CD4-positive, CD25-positive, alpha-beta regulatory T cell (primary cell): ENCODE results near the gene ERC1. TPM values are rescaled to one million over a fixed set of nuclear protein-coding genes. Genes with fewer than 3 reads are reported as not detected.

ENCODE experiments used
- ATAC-seq, 2 donors: fragments of 150-1000 bp; cut with Tn5 transposase; one replicate each; pipeline ENCODE4 v1.10.0; 2021; ENCODE audit warnings: low read depth in 2 of 2, moderate number of reproducible peaks in 2 of 2, moderate library complexity in 1 of 2
- DNase-seq, 3 donors: peaks; one replicate each; pipeline versions ENCODE4 v3.0.0 to v3.0.0-alpha.2; 2012 to 2022; ENCODE audit warnings: mixed read lengths in 1 of 3
- H3K27ac ChIP-seq: one replicate; pipeline ENCODE4 v1.7.0; 2013; ENCODE audit warnings: mild to moderate bottlenecking, low read length; ENCODE audit not compliant: insufficient read depth, poor library complexity, severe bottlenecking
- H3K27me3 ChIP-seq: one replicate; pipeline ENCODE4 v1.7.0; 2013; ENCODE audit warnings: low read length; ENCODE audit not compliant: control insufficient read depth, insufficient read depth
- H3K36me3 ChIP-seq: one replicate; pipeline ENCODE4 v1.7.0; 2013; ENCODE audit warnings: mild to moderate bottlenecking, low read length, moderate library complexity; ENCODE audit not compliant: control insufficient read depth, insufficient read depth
- H3K4me1 ChIP-seq: 2 replicates; pipeline ENCODE4 v1.7.0; 2013; ENCODE audit warnings: mild to moderate bottlenecking, low read length; ENCODE audit not compliant: insufficient read depth, control insufficient read depth, poor library complexity, severe bottlenecking
- H3K4me3 ChIP-seq: one replicate; pipeline ENCODE4 v1.7.0; 2013; ENCODE audit warnings: low read depth, mild to moderate bottlenecking, low read length, moderate library complexity
- H3K9me3 ChIP-seq, 2 experiments: 1 replicate in 1 of 2; 2 replicates in 1 of 2; pipeline ENCODE4 v1.7.0; 2013; ENCODE audit warnings: low read length in 2 of 2, mild to moderate bottlenecking in 1 of 2, moderate library complexity in 1 of 2; ENCODE audit not compliant: control insufficient read depth in 2 of 2
- H3K27ac Mint-ChIP-seq, 3 donors: one replicate each; pipeline ENCODE4 v1.8.0; 2020 to 2022; ENCODE audit warnings: mild to moderate bottlenecking in 3 of 3, mixed read lengths in 3 of 3, moderate library complexity in 2 of 3
- H3K27me3 Mint-ChIP-seq: one replicate; pipeline ENCODE4 v1.8.0; 2022; ENCODE audit warnings: mild to moderate bottlenecking, mixed read lengths
- H3K36me3 Mint-ChIP-seq: one replicate; pipeline ENCODE4 v1.8.0; 2020; ENCODE audit warnings: mixed read lengths
- H3K4me1 Mint-ChIP-seq, 4 donors: one replicate each; pipeline ENCODE4 v1.8.0; 2020 to 2022; ENCODE audit warnings: mixed read lengths in 4 of 4, mild to moderate bottlenecking in 1 of 4
- H3K4me3 Mint-ChIP-seq, 4 donors: one replicate each; pipeline ENCODE4 v1.8.0; 2020 to 2022; ENCODE audit warnings: mild to moderate bottlenecking in 4 of 4, mixed read lengths in 4 of 4, moderate library complexity in 3 of 4
- H3K9me3 Mint-ChIP-seq, 7 donors: one replicate each; pipeline ENCODE4 v1.8.0; 2020 to 2022; ENCODE audit warnings: mixed read lengths in 7 of 7, mild to moderate bottlenecking in 3 of 7, moderate library complexity in 2 of 7
- polyA plus RNA-seq, 4 donors: library from polyadenylated mRNA; unstranded; fragments of 300-500 nt; fragmentation: Illumina TruSeq; gene quantifications; one replicate each; pipeline ENCODE4 v1.2.3, GENCODE V29; 2021
- total RNA-seq: library from RNA; stranded (reverse); gene quantifications from one replicate; pipeline ENCODE4 v1.2.3, GENCODE V29; 2022

ERC1 gene
- total and polyA plus RNA-seq, 5 donors from 2014 or later: 5.7 to 46.5 (median 7.6) TPM

DNA sequence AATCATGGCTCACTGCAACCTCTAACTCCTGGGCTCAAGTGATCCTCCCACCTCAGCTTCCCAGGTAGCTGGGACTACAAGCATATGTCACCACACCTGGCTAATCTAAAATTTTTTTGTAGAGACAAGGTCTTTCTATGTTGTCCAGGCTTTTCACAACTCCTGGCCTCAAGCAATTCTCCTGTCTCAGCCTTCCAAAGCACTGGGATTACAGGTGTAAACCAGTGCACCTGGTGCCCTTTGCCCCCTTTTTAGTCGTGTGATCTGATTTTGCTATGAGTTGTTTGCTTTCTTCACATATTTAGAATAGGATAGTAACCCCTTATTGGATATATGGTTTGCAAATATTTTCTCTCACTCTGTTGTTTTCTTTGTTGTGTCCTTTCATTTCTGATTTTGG, 39.8 kb upstream of the ERC1 start:
- Mint-ChIP-seq H3K27me3 (peaks cover 8% of the 10 kb centered on the region), H3K36me3 (no peaks in the 10 kb centered on the region), H3K9me3 (no peaks in the 10 kb centered on the region), H3K4me3 (peak overlapping the region; percentile 36 to 98 (median 80)), H3K4me1 (peaks cover 14 to 35% (median 26%) of the 10 kb centered on the region in 4 donors), H3K27ac (peak overlapping the region in 2 of 3 donors; percentile 33 to 78)
- H3K4me1 ChIP-seq: peaks cover 12% of the 10 kb centered on the region
- H3K27me3 ChIP-seq: no peaks in the 10 kb centered on the region
- H3K9me3 ChIP-seq: no peaks in the 10 kb centered on the region
- H3K36me3 ChIP-seq: no peaks in the 10 kb centered on the region
- H3K4me3 ChIP-seq: no peak overlapping the region
- ATAC-seq (no peak), DNase-seq (no peak)
- H3K27ac ChIP-seq: no peak overlapping the region

DNA sequence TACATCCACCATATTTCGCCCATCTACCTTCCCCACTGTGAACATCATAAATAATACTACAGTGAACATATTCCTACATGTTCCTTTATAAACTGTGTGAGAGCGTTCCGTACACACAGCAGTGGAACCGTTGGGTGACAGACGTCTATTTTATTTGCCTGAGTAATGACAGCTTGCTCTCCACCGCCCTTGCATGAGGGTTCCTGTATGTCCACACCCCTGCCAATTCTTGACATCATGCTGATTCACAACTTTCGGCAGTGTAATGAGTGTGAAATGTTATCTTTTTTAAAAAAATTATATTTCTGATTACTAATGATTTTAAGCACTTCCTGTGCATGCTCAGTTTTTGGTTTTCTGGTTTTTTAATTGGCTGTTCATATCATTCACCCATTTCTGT, 37.2 kb upstream of the ERC1 start:
- peaks cover 4% of the 10 kb centered on the region for H3K4me1 ChIP-seq
- no peaks in the 10 kb centered on the region for H3K36me3 ChIP-seq
- no peaks in the 10 kb centered on the region for H3K27me3 ChIP-seq
- Mint-ChIP-seq H3K36me3 (no peaks in the 10 kb centered on the region), H3K4me3 (peak overlapping the region in 2 of 4 donors; percentile 47 to 80), H3K4me1 (peaks cover 3 to 14% (median 13%) of the 10 kb centered on the region in 4 donors), H3K27me3 (peaks cover 8% of the 10 kb centered on the region), H3K27ac (peak overlapping the region in 1 of 3 donors; percentile 34), H3K9me3 (no peaks in the 10 kb centered on the region)
- DNase-seq: peak in 1 of 3 donors; percentile 65
- H3K4me3 ChIP-seq: no peak overlapping the region
- no peak overlapping the region for H3K27ac ChIP-seq
- ATAC-seq: no peak
- no peaks in the 10 kb centered on the region for H3K9me3 ChIP-seq

DNA sequence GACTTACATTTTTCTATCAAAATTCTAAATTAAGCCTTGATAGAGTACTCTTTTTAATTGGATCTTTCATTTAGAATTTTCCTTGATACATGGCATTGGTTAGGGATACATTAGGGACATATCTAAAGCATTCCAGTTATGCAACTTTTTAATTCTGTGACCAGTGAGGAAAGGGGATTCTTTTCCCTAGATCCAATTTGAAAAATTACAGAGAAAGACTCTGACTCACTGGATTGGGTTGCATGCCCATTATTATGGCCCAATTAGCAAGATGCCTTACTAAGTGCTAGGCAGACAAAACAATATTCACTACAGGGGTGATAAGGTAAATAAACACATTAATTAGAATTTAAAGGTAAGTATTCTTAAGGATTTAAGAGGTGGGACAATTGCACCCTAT, 36.3 kb upstream of the ERC1 start:
- H3K27me3 ChIP-seq: no peaks in the 10 kb centered on the region
- no peaks in the 10 kb centered on the region for H3K36me3 Mint-ChIP-seq
- H3K4me1 ChIP-seq: peaks cover 4% of the 10 kb centered on the region
- H3K27ac ChIP-seq: no peak overlapping the region
- ATAC-seq (no peak), DNase-seq (no peak)
- H3K4me3 ChIP-seq: no peak overlapping the region
- H3K36me3 ChIP-seq: no peaks in the 10 kb centered on the region
- no peak overlapping the region for H3K27ac Mint-ChIP-seq
- no peaks in the 10 kb centered on the region for H3K9me3 Mint-ChIP-seq
- H3K4me3 Mint-ChIP-seq: peak overlapping the region in 1 of 4 donors; percentile 74
- H3K9me3 ChIP-seq: no peaks in the 10 kb centered on the region
- H3K27me3 Mint-ChIP-seq: peaks cover 3% of the 10 kb centered on the region
- H3K4me1 Mint-ChIP-seq: peaks cover 0 to 10% (median 4%) of the 10 kb centered on the region in 4 donors

DNA sequence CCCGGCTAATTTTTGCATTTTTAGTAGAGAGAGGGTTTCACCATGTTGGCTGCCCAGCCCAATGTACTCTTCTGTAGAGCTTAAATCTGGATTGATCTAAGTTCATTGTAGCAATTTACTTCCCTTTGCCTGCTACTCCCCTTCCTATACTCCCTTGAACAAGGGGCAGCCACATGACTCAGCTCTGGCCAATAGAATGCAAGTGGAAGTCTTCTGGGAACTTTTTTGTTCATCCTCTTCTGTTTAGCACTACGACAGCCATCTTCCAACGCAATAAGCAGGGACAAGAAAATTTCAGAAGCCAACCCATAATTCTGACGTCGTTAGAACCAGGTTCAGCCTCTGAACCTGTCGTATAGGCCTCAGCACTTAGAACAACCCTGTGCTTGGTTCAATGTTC, 35.1 kb upstream of the ERC1 start:
- H3K27me3 ChIP-seq: no peaks in the 10 kb centered on the region
- no peak for DNase-seq
- peaks cover 0 to 10% (median 2%) of the 10 kb centered on the region in 4 donors for H3K4me1 Mint-ChIP-seq
- H3K27ac ChIP-seq: no peak overlapping the region
- H3K4me3 ChIP-seq: no peak overlapping the region
- H3K9me3 Mint-ChIP-seq: no peaks in the 10 kb centered on the region
- H3K36me3 ChIP-seq: no peaks in the 10 kb centered on the region
- no peaks in the 10 kb centered on the region for H3K4me1 ChIP-seq
- H3K9me3 ChIP-seq: no peaks in the 10 kb centered on the region
- H3K27me3 Mint-ChIP-seq: no peaks in the 10 kb centered on the region
- ATAC-seq: no peak
- no peak overlapping the region for H3K4me3 Mint-ChIP-seq
- H3K27ac Mint-ChIP-seq: no peak overlapping the region
- no peaks in the 10 kb centered on the region for H3K36me3 Mint-ChIP-seq

DNA sequence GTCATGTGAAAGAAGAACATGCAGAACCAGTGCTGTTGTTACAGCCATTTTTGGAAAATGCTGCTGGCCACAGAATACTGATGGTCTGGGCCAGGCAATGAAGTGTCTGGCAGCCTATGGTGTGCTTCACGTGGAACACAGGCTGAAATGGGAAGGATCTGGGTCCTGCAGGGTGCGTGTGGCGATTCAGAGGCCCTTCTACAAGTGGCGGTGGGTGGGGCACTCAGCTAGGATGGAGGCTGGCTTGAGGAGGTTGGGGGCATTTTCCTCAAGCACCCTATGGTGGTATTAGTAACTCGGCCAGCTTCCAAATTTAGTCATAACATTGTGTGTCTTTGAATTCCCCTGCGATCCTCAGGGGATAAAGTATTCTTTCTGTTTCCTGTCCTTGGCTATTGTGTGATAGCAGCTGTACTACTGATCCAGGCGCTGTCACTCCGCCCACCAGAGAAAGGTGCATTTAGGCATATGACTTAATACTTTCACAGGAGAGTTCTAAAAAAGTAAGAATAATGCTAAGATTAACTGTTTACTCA, 32.4 kb upstream of the ERC1 start:
- Histone ChIP-seq H3K27ac (no peak overlapping the region), H3K4me3 (no peak overlapping the region), H3K36me3 (no peaks in the 10 kb centered on the region), H3K27me3 (no peaks in the 10 kb centered on the region), H3K4me1 (no peaks in the 10 kb centered on the region), H3K9me3 (no peaks in the 10 kb centered on the region)
- DNase-seq: no peak
- Mint-ChIP-seq H3K4me1 (peaks cover 0 to 6% (median under 1%) of the 10 kb centered on the region in 4 donors), H3K27me3 (no peaks in the 10 kb centered on the region), H3K27ac (no peak overlapping the region), H3K36me3 (no peaks in the 10 kb centered on the region), H3K9me3 (no peaks in the 10 kb centered on the region), H3K4me3 (no peak overlapping the region)
- ATAC-seq: no peak

DNA sequence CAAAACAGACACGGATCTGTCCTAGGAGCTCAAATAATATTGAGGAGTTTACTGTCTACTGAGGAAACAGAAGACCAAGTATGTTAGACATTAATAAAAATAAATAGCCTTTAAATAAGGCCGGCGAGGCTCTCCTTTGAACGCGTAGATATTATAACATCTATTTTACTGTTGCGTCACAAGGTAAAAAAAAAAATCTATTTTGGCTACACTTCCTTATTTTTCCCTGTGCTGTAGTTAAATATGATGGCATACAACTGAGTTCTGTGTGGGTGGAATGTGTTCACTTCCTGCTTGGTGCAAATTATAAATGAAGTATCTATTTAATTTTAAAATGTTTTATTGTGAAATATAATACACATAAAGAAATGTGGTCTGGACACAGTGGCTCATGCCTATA, 24.3 kb upstream of the ERC1 start:
- no peak overlapping the region for H3K4me3 Mint-ChIP-seq
- no peaks in the 10 kb centered on the region for H3K9me3 ChIP-seq
- H3K27me3 ChIP-seq: no peaks in the 10 kb centered on the region
- H3K4me1 Mint-ChIP-seq: no peaks in the 10 kb centered on the region
- no peak overlapping the region for H3K4me3 ChIP-seq
- H3K9me3 Mint-ChIP-seq: no peaks in the 10 kb centered on the region
- ATAC-seq (no peak), DNase-seq (no peak)
- H3K4me1 ChIP-seq: no peaks in the 10 kb centered on the region
- H3K36me3 ChIP-seq: no peaks in the 10 kb centered on the region
- H3K36me3 Mint-ChIP-seq: no peaks in the 10 kb centered on the region
- no peak overlapping the region for H3K27ac Mint-ChIP-seq
- H3K27me3 Mint-ChIP-seq: peaks cover 4% of the 10 kb centered on the region
- H3K27ac ChIP-seq: no peak overlapping the region

DNA sequence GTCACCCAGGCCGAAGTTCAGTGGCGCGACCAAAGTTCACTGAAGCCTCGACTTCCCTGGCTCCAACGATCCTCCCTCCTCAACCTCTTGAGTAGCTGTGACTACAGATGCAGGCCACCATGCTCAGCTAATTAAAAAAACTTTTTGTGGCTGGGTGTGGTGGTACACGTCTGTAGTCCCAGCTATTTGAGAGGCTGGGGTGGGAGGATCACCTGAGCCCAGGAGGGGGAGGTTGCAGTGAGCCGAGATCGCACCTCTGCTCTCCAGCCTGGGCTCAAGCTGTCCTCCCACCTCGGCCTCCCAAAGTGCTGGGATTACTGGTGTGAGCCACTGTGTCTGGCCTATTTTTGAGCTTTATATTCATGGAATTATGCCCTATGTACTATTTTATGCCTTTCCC, 23.4 kb upstream of the ERC1 start:
- H3K9me3 Mint-ChIP-seq: no peaks in the 10 kb centered on the region
- H3K36me3 Mint-ChIP-seq: no peaks in the 10 kb centered on the region
- H3K27me3 Mint-ChIP-seq: peaks cover 4% of the 10 kb centered on the region
- Histone ChIP-seq H3K27ac (no peak overlapping the region), H3K36me3 (no peaks in the 10 kb centered on the region), H3K27me3 (no peaks in the 10 kb centered on the region), H3K4me3 (no peak overlapping the region), H3K9me3 (no peaks in the 10 kb centered on the region), H3K4me1 (no peaks in the 10 kb centered on the region)
- no peak for DNase-seq
- no peak overlapping the region for H3K27ac Mint-ChIP-seq
- no peak overlapping the region for H3K4me3 Mint-ChIP-seq
- no peak for ATAC-seq
- no peaks in the 10 kb centered on the region for H3K4me1 Mint-ChIP-seq

DNA sequence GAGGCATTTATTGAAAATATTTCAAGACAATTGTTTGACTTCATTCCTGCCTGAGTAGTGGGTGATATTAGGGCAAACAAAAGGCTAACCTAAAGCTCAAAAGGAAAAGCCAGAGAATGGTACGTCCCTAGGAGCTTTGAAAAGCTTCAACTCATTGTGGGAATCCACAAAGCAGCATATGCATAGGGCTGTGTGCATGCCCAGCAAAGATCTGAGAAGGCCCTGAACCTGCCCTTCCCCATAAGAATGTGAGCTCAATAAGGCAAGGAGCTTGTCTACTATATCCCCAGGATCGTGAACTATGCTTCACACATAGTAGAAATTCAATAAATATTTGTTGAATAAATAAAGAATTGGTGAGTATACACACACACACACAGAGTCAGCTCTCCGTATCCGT, 22.5 kb upstream of the ERC1 start:
- Histone ChIP-seq H3K36me3 (no peaks in the 10 kb centered on the region), H3K4me3 (no peak overlapping the region), H3K4me1 (no peaks in the 10 kb centered on the region), H3K9me3 (no peaks in the 10 kb centered on the region), H3K27ac (no peak overlapping the region), H3K27me3 (no peaks in the 10 kb centered on the region)
- no peak overlapping the region for H3K4me3 Mint-ChIP-seq
- H3K36me3 Mint-ChIP-seq: no peaks in the 10 kb centered on the region
- peaks cover 4% of the 10 kb centered on the region for H3K27me3 Mint-ChIP-seq
- H3K9me3 Mint-ChIP-seq: no peaks in the 10 kb centered on the region
- DNase-seq (no peak), ATAC-seq (no peak)
- no peaks in the 10 kb centered on the region for H3K4me1 Mint-ChIP-seq
- no peak overlapping the region for H3K27ac Mint-ChIP-seq
